Kidney epithelial cell (primary cell): ENCODE measurements around the gene LZTS2. TPM values are rescaled to one million over a fixed set of nuclear protein-coding genes. Genes with fewer than 3 reads are reported as not detected.
A peak's percentile ranks its signal among the peaks of the same experiment; 100 is the strongest.
"Not testable (repeated sequence)": the region's sequence is repeated elsewhere in the genome, so short reads cannot be mapped to it uniquely, and the experiment has no call there.

Experiments used
- DNase-seq: peaks from one replicate; pipeline ENCODE4 v3.0.0-alpha.2; 2010; ENCODE audit warnings: low read depth
- H3K27me3 ChIP-seq: 2 replicates; pipeline ENCODE4 v1.6.0; 2011; ENCODE audit warnings: low read length; ENCODE audit not compliant: control insufficient read depth, insufficient read depth
- H3K36me3 ChIP-seq: 2 replicates; pipeline ENCODE4 v1.5.1; 2011; ENCODE audit warnings: low read length; ENCODE audit not compliant: control insufficient read depth, insufficient read depth
- H3K4me3 ChIP-seq: 2 replicates; pipeline ENCODE4 v1.5.1; 2011; ENCODE audit warnings: low read depth, mild to moderate bottlenecking, control low read depth, low read length
- total RNA-seq: library from RNA; depleted of rRNA; stranded (reverse); fragments of >200 nt; gene quantifications from 2 replicates; pipeline ENCODE4 v1.2.3, GENCODE V29; 2015
- TF ChIP-seq, protein P1 (sequence below): IDR thresholded peaks from 2 replicates; pipeline ENCODE4 v1.5.1; 2011; ENCODE audit warnings: mild to moderate bottlenecking, moderate library complexity, low read length, control low read depth, inconsistent platforms; ENCODE audit not compliant: insufficient read depth, poor library complexity, severe bottlenecking

Gene LZTS2
- total RNA-seq, 1 donor from 2014 or later: 125 TPM

- H3K36me3 ChIP-seq: peaks cover 1% of the 10 kb centered on the region
- H3K4me3 ChIP-seq: peak overlapping the region; percentile 58
- H3K27me3 ChIP-seq: no peaks in the 10 kb centered on the region
- no peak for DNase-seq
- TF ChIP-seq, protein P1, sequence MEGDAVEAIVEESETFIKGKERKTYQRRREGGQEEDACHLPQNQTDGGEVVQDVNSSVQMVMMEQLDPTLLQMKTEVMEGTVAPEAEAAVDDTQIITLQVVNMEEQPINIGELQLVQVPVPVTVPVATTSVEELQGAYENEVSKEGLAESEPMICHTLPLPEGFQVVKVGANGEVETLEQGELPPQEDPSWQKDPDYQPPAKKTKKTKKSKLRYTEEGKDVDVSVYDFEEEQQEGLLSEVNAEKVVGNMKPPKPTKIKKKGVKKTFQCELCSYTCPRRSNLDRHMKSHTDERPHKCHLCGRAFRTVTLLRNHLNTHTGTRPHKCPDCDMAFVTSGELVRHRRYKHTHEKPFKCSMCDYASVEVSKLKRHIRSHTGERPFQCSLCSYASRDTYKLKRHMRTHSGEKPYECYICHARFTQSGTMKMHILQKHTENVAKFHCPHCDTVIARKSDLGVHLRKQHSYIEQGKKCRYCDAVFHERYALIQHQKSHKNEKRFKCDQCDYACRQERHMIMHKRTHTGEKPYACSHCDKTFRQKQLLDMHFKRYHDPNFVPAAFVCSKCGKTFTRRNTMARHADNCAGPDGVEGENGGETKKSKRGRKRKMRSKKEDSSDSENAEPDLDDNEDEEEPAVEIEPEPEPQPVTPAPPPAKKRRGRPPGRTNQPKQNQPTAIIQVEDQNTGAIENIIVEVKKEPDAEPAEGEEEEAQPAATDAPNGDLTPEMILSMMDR: no peak
Observed at GRCh38 chr10:100970076-100970913, 29.3 kb upstream of the LZTS2 start.

- Histone ChIP-seq H3K4me3 (no peak overlapping the region), H3K27me3 (no peaks in the 10 kb centered on the region), H3K36me3 (no peaks in the 10 kb centered on the region)
- DNase-seq: no peak
- TF ChIP-seq, protein P1: no peak
Observed at GRCh38 chr10:100970914-100971811, 28.4 kb upstream of the LZTS2 start.

DNA sequence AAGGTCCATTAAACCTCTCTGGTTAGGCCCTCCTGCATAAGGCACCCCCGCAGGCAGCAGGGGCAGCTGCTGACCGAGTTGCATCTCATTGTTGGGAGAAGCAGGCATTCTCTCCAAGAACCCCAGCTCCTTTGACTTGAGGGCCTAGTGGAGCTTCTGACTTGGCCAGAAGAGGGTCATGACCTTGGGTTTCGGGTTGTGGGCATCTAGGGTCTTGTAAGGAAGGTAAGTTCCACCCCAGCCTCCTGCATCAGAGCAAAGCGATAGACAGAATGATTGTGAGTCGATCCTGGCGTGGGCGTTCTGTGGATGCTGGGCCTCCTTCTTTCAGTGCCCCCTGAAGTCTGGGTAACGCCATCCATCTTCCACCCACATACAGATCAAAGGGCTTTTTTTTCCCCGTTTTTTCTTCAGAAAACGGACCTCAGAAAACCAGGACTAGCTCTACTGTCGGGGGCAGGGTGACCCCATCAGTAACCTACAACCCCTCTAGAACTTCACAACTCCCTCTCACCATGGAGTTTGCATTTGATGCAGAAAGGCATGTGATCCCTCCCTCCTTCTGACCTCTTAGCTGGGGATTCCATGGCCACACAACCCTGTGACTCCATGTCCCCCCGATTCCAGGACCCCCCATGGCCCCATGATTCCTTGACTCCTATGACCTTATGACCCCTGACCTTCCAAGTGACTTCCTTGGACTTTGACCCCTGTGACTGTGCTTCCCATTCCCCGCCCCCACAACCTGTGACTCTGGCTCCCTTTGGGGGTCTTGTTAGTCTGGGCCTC is 27.3 kb upstream of the LZTS2 start:
- TF ChIP-seq, protein P1: no peak
- H3K4me3 ChIP-seq: no peak overlapping the region
- no peaks in the 10 kb centered on the region for H3K36me3 ChIP-seq
- no peak for DNase-seq
- H3K27me3 ChIP-seq: no peaks in the 10 kb centered on the region

- TF ChIP-seq, protein P1: no peak
- no peak for DNase-seq
- H3K27me3 ChIP-seq: no peaks in the 10 kb centered on the region
- H3K4me3 ChIP-seq: no peak overlapping the region
- H3K36me3 ChIP-seq: no peaks in the 10 kb centered on the region
Observed at GRCh38 chr10:100972904-100973535, 26.6 kb upstream of the LZTS2 start.

- not testable (repeated sequence) for H3K4me3 ChIP-seq, H3K27me3 ChIP-seq, DNase-seq
Observed at GRCh38 chr10:100975397-100975796, 24.2 kb upstream of the LZTS2 start.

More at GRCh38 chr10:100975397-100975796, 24.2 kb upstream of the LZTS2 start:
- H3K36me3 ChIP-seq: not testable (repeated sequence)
